GM19351 (cell line): Measurements from ENCODE around the gene MPP3.

Experiments
- ATAC-seq: cut with Tn5 transposase; IDR thresholded peaks from one replicate; pipeline ENCODE4 v1.9.1; 2021; ENCODE audit warnings: mild to moderate bottlenecking, moderate library complexity; ENCODE audit not compliant: unreplicated experiment

Gene MPP3

DNA sequence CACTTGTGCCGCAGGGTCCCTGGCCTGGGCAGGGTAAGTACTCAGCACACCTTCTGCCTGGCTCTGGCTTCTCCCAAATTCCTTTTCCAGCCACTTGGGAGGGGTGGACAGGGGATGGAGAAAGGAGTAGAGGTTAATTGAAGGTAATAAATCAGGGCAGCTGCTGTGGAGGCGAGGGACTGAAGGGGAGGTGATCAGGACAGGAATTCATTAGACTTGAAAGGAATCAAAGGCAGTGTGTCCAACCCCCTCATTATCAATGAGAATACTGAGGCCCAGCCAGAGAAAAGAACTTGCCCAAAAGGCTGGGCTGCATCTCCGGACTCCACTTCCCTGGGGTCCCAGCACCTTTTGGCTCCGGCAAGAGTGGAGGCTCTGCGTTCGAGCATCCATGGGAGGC lies 76.7 kb downstream of the MPP3 start:
- ATAC-seq: no peak

DNA sequence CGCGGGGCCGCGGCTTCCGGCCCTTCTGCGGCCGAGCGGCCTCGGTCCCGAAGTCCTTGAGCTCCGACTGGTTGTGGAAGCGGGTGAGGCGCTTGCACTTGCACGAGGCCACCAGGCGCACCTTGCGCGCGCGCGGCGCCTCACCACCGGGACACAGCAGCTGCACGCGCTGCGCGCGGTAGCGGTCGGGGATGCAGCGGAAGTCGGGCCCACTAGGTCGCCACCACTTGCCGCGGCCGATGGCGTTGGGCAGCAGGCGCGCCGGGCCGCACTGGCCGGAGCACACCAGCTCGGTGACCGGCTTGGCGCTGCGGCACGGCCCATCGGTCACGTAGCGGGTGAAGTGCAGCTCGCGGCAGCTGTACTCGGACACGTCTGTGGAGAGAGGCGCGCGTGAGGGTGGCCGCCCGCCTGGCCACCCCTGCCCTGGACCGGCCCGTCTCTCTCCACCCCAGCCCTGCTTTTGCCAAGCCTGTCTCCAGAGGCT lies 77.5 kb downstream of the MPP3 start:
- ATAC-seq: no peak

DNA sequence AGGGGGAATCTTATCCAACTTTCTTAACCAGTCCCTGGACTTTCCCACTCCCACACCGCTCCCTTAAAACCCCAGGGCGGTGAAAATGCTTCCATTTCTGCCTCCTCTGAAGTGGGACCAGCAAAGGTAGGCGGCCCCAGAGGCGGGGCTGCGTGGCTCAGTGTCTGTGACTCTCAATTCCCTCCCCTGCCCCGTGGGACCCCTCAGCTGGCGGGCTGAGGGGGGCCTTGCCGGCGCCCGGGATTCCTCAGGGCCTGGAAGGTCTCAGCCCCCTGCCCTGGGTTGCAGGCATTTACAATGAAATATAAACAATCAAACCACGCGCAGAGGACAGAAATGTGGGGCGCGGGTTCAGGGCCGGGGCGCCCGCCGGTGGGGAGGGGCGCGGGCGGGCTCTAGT lies 78.0 kb downstream of the MPP3 start:
- ATAC-seq: no peak

DNA sequence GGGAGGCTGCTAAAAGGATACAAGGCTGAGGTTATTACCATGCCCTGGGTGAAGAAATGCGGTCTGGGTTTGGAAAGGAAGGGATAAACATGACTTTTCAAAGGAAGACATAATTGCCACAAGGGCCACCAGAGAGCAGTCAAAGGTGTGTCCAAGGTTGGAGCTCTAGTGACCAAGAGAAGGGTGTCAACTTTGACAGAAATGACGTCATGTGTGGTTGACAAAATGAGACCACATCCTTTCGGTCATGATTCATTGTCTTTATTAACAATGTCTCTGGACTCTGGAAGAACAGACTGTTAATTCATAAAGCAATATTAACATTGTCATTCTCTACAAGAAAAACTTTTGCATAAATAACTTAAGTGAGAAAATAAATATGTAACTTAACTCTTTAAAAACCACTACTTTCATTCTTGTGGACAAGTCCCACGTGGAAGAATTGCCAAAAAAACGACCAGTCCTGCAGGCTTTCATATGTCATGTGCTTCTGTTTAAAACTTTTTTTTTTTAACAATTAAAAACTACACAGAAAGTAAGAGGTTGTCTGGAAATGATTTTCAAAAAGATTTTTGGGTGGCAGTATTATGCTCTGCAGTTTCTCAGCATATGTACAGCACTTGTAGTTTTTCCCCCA lies 79.3 kb downstream of the MPP3 start:
- ATAC-seq: no peak
